ENCODE data around the gene RAB3GAP2.
"Not testable (repeated sequence)": the region's sequence is repeated elsewhere in the genome, so short reads cannot be mapped to it uniquely, and the experiment has no call there.

The RAB3GAP2 gene

GRCh38 chr1:220243947-220244346, 28.3 kb downstream of the RAB3GAP2 start:
- no peak for DNase-seq (ENCODE audit: insufficient read length, low spot score)
- FAIRE-seq, result no peak
- TF ChIP-seq POLR2A (IDR thresholded peaks at IDR 0.05; ENCODE audit: low read depth, low read length) (no peak), SPI1 (IDR thresholded peaks at IDR 0.05; ENCODE audit: low read depth, low read length) (no peak), TAF1 (IDR thresholded peaks at IDR 0.05; ENCODE audit: low read depth, low read length) (no peak), POU2F2 (IDR thresholded peaks at IDR 0.05; ENCODE audit: low read depth, low read length) (no peak)

- no peak for TF ChIP-seq POU2F2 (IDR thresholded peaks at IDR 0.05; ENCODE audit: low read depth, low read length)
- no peak for DNase-seq (ENCODE audit: insufficient read length, low spot score)
- FAIRE-seq, result no peak
These were observed 31.1 kb downstream of the RAB3GAP2 start for GRCh38 chr1:220241072-220241663.

DNA sequence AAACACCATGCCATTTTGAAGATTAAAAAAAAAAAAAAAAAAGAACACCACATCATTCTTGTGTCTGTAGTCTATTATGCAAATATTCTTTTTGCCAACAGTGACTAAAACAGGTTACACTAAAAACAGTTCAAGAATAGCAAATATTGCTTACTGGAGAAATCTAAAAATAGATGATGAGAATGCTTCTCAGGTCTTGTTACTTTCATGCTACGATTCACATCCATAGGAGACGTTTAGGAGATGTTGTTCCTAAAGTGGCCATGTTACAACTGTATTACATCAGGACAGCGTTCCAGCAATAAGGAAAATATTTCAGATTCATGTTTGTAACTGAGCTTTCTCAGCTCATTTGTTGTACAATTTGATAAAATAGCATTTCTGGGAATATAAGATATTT, 32.3 kb downstream of the RAB3GAP2 start:
- TF ChIP-seq POLR2AphosphoS5 (IDR thresholded peaks at IDR 0.05; ENCODE audit: low read depth, low read length) (no peak), SPI1 (IDR thresholded peaks at IDR 0.05; ENCODE audit: low read depth, low read length) (no peak), POLR2A (IDR thresholded peaks at IDR 0.05; ENCODE audit: low read depth, low read length) (no peak), POU2F2 (IDR thresholded peaks at IDR 0.05; ENCODE audit: low read depth, low read length) (no peak), PAX5 (IDR thresholded peaks at IDR 0.05; ENCODE audit: insufficient read depth, low read length, severe bottlenecking) (no peak)
- FAIRE-seq (no peak), DNase-seq (ENCODE audit: insufficient read length, low spot score) (no peak)

DNA sequence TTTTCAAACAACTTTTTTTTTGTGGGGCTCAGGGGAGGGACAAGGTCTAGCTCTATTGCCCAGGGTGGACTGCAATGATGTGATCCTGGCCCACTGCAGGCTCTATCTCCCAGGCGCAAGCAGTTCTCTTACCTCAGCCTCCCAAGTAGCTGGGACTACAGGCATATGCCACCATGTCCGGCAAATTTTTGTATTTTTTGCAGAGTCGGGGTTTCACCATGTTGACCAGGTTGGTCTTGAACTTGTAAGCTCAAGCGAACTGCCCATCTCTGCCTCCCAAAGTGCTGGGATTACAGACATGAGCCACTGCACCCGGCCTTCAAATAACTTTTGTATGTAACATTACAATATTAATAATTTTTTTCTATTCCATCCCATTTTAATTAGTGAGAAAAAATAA, 33.0 kb downstream of the RAB3GAP2 start:
- no peak for DNase-seq (ENCODE audit: insufficient read length, low spot score)
- TF ChIP-seq PAX5 (IDR thresholded peaks at IDR 0.05; ENCODE audit: insufficient read depth, low read length, severe bottlenecking) (no peak), POU2F2 (IDR thresholded peaks at IDR 0.05; ENCODE audit: low read depth, low read length) (no peak), TAF1 (IDR thresholded peaks at IDR 0.05; ENCODE audit: low read depth, low read length) (no peak), POLR2AphosphoS5 (IDR thresholded peaks at IDR 0.05; ENCODE audit: low read depth, low read length) (no peak)
- no peak for FAIRE-seq

GRCh38 chr1:220236278-220236677, 36.0 kb downstream of the RAB3GAP2 start:
- DNase-seq (ENCODE audit: insufficient read length, low spot score); FAIRE-seq: not testable (repeated sequence)

DNA sequence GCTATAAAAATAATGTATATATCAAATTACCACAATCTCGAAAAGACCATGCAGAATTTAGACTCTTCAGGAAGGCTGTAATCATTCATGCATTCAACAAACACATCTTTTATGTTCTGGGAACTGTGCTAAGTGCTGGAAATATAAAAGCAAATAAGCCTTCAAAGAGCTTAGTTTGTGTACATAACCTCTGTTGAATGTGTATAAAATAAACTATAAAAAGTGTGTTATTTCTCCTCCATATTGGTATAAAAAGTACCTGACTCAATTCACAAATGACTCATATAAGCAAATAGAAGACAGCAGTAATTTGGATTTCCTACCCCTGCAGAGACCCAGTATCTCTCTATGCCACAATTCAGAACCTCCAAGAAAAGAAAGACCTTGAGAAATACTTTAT, 36.8 kb downstream of the RAB3GAP2 start:
- DNase-seq (ENCODE audit: insufficient read length, low spot score), result no peak
- FAIRE-seq, result no peak
- TF ChIP-seq POU2F2 (IDR thresholded peaks at IDR 0.05; ENCODE audit: low read depth, low read length) (no peak), POLR2A (IDR thresholded peaks at IDR 0.05; ENCODE audit: low read depth, low read length) (no peak), TAF1 (IDR thresholded peaks at IDR 0.05; ENCODE audit: low read depth, low read length) (no peak), PAX5 (IDR thresholded peaks at IDR 0.05; ENCODE audit: insufficient read depth, low read length, severe bottlenecking) (no peak), SPI1 (IDR thresholded peaks at IDR 0.05; ENCODE audit: low read depth, low read length) (no peak), POLR2AphosphoS5 (IDR thresholded peaks at IDR 0.05; ENCODE audit: low read depth, low read length) (no peak)

GRCh38 chr1:220233927-220234326, 38.3 kb downstream of the RAB3GAP2 start:
- FAIRE-seq (no peak), DNase-seq (ENCODE audit: insufficient read length, low spot score) (no peak)
- TF ChIP-seq PAX5 (IDR thresholded peaks at IDR 0.05; ENCODE audit: insufficient read depth, low read length, severe bottlenecking) (no peak), POU2F2 (IDR thresholded peaks at IDR 0.05; ENCODE audit: low read depth, low read length) (no peak), POLR2A (IDR thresholded peaks at IDR 0.05; ENCODE audit: low read depth, low read length) (no peak), SPI1 (IDR thresholded peaks at IDR 0.05; ENCODE audit: low read depth, low read length) (no peak), TAF1 (IDR thresholded peaks at IDR 0.05; ENCODE audit: low read depth, low read length) (no peak), POLR2AphosphoS5 (IDR thresholded peaks at IDR 0.05; ENCODE audit: low read depth, low read length) (no peak)

- no peak for TF ChIP-seq PAX5 (IDR thresholded peaks at IDR 0.05; ENCODE audit: insufficient read depth, low read length, severe bottlenecking)
- TF ChIP-seq POLR2A (IDR thresholded peaks at IDR 0.05; ENCODE audit: low read depth, low read length), result no peak
- TF ChIP-seq TAF1 (IDR thresholded peaks at IDR 0.05; ENCODE audit: low read depth, low read length), result no peak
- no peak for TF ChIP-seq SPI1 (IDR thresholded peaks at IDR 0.05; ENCODE audit: low read depth, low read length)
- TF ChIP-seq POU2F2 (IDR thresholded peaks at IDR 0.05; ENCODE audit: low read depth, low read length), result no peak
- TF ChIP-seq POLR2AphosphoS5 (IDR thresholded peaks at IDR 0.05; ENCODE audit: low read depth, low read length), result no peak
- DNase-seq (ENCODE audit: insufficient read length, low spot score) (no peak), FAIRE-seq (no peak)
These were observed 42.5 kb downstream of the RAB3GAP2 start for GRCh38 chr1:220229771-220230170.

DNA sequence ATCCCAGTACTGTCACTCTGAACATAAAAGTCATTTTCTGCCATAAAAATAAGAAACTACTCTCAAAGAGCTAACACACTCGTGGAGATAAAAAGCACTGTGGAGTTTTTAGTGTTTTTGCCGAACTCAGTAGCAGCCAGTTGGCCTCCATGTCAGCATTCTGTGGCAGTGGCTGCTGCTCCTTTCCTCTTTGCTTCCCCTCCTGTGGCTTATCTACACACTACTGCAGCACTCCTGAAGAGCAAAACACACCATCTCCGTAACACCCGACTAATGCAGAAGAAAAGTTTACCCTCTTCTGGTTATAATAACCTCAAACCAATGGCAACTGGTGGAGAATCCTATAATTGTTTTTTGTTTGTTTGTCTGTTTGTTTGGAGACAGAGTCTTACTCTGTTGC, 44.9 kb downstream of the RAB3GAP2 start:
- DNase-seq (ENCODE audit: insufficient read length, low spot score) (no peak), FAIRE-seq (no peak)
- TF ChIP-seq TAF1 (IDR thresholded peaks at IDR 0.05; ENCODE audit: low read depth, low read length) (no peak), POU2F2 (IDR thresholded peaks at IDR 0.05; ENCODE audit: low read depth, low read length) (no peak), PAX5 (IDR thresholded peaks at IDR 0.05; ENCODE audit: insufficient read depth, low read length, severe bottlenecking) (no peak), POLR2AphosphoS5 (IDR thresholded peaks at IDR 0.05; ENCODE audit: low read depth, low read length) (no peak), POLR2A (IDR thresholded peaks at IDR 0.05; ENCODE audit: low read depth, low read length) (no peak), SPI1 (IDR thresholded peaks at IDR 0.05; ENCODE audit: low read depth, low read length) (no peak)

DNA sequence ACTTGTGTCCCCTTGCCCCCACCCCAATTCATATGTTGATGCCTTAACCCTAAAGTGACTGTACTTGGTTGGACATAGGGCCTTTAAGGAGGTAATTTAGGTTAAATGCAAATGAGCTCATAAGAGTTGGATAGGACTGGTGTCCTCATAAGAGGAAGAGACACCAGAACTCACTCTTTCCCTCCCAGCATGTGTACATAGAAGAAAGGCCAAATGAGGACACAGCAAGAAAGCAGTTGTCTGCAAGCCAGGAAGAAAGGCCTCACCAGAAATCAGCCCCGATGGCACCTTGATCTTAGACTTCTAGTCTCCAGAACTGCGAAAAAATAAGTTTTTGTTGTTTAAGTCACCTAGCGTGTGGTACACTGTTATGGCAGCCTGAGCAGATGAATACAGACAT, 45.5 kb downstream of the RAB3GAP2 start:
- TF ChIP-seq TAF1 (IDR thresholded peaks at IDR 0.05; ENCODE audit: low read depth, low read length) (no peak), PAX5 (IDR thresholded peaks at IDR 0.05; ENCODE audit: insufficient read depth, low read length, severe bottlenecking) (no peak), POLR2AphosphoS5 (IDR thresholded peaks at IDR 0.05; ENCODE audit: low read depth, low read length) (no peak), POLR2A (IDR thresholded peaks at IDR 0.05; ENCODE audit: low read depth, low read length) (no peak), SPI1 (IDR thresholded peaks at IDR 0.05; ENCODE audit: low read depth, low read length) (no peak), POU2F2 (IDR thresholded peaks at IDR 0.05; ENCODE audit: low read depth, low read length) (no peak)
- FAIRE-seq (no peak), DNase-seq (ENCODE audit: insufficient read length, low spot score) (no peak)

- DNase-seq (ENCODE audit: insufficient read length, low spot score), result no peak
- TF ChIP-seq PAX5 (IDR thresholded peaks at IDR 0.05; ENCODE audit: insufficient read depth, low read length, severe bottlenecking) (no peak), POU2F2 (IDR thresholded peaks at IDR 0.05; ENCODE audit: low read depth, low read length) (no peak), SPI1 (IDR thresholded peaks at IDR 0.05; ENCODE audit: low read depth, low read length) (no peak), POLR2AphosphoS5 (IDR thresholded peaks at IDR 0.05; ENCODE audit: low read depth, low read length) (no peak), TAF1 (IDR thresholded peaks at IDR 0.05; ENCODE audit: low read depth, low read length) (no peak), POLR2A (IDR thresholded peaks at IDR 0.05; ENCODE audit: low read depth, low read length) (no peak)
- no peak for FAIRE-seq
These were observed 46.3 kb downstream of the RAB3GAP2 start for GRCh38 chr1:220225957-220226356.
